IMR-90 (cell line): ENCODE data around the gene TEKT5.

Experiments
- CEBPB ChIP-seq: IDR thresholded peaks from 2 replicates; pipeline ENCODE4 v1.6.1; 2012; ENCODE audit warnings: low read depth, low read length, improper control_type of control experiment
- CHD1 ChIP-seq: IDR thresholded peaks from 2 replicates; pipeline ENCODE4 v1.6.1; 2012; ENCODE audit warnings: low read depth, low read length, improper control_type of control experiment
- MAZ ChIP-seq: IDR thresholded peaks from 2 replicates; pipeline ENCODE4 v1.6.1; 2012; ENCODE audit warnings: low read depth, mild to moderate bottlenecking, low read length, improper control_type of control experiment, moderate library complexity, borderline replicate concordance
- POLR2A ChIP-seq: IDR thresholded peaks from 2 replicates; pipeline ENCODE4 v1.6.1; 2012; ENCODE audit warnings: mild to moderate bottlenecking, low read depth, low read length
- TF ChIP-seq, protein P1 (sequence below): conservative IDR thresholded peaks from 2 replicates; pipeline ENCODE4 v1.5.1; 2012; ENCODE audit warnings: mild to moderate bottlenecking, low read depth, low read length, improper control_type of control experiment

DNA sequence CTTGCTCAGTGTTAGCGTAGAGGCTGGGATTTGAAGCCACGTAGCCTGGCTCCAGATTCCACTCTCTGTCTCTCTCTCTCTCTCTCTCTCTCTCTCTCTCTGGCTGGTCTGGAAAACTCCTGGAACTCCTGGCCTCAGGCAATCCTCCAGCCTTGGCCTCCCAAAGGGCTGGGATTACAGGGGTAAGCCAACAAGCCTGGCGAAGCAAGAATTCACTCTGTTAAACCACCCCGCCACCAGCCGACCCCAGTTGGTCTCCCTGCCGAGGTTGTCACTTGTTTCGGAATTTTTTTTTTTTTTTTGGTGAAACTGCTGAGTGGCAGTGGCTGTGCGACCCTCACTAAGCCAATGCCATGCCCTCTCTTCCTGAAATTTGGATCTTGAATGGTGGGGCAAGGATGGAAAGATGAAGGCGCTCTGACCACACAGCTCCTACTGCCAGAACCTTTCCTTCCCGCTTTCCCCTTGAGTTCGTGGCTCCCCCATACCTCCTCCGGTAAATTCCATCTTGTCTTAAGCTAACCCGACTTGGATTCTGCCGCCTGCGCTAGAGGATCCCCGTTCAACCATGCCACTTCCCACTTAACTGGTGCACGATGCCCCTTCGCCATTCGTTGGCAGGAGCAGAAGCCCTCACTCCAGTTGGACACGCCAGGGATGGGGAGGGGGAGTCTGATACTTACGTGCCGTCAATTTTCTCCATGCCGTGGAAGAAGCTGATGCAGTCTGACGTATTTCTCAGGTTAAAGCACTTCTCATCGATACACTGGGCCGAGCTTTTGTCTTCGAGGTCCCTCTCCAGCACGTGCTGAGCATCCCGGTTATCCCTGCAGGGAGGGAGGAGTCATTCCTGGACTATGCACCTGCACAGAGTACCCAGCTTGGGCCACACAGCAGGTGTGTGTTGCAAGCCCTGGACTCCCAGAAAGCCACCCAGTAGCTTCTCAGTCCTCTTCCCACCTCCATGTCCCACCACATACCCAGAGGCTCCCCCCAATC lies 13.1 kb downstream of the TEKT5 start:
- TF ChIP-seq, protein P1, sequence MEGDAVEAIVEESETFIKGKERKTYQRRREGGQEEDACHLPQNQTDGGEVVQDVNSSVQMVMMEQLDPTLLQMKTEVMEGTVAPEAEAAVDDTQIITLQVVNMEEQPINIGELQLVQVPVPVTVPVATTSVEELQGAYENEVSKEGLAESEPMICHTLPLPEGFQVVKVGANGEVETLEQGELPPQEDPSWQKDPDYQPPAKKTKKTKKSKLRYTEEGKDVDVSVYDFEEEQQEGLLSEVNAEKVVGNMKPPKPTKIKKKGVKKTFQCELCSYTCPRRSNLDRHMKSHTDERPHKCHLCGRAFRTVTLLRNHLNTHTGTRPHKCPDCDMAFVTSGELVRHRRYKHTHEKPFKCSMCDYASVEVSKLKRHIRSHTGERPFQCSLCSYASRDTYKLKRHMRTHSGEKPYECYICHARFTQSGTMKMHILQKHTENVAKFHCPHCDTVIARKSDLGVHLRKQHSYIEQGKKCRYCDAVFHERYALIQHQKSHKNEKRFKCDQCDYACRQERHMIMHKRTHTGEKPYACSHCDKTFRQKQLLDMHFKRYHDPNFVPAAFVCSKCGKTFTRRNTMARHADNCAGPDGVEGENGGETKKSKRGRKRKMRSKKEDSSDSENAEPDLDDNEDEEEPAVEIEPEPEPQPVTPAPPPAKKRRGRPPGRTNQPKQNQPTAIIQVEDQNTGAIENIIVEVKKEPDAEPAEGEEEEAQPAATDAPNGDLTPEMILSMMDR: no peak
- no peak for TF ChIP-seq POLR2A
- TF ChIP-seq CEBPB: no peak
- no peak for TF ChIP-seq MAZ
- TF ChIP-seq CHD1: no peak
